Measurements from ENCODE around the gene FXN. TPM values are rescaled to one million over a fixed set of nuclear protein-coding genes. Genes with fewer than 3 reads are reported as not detected.

FXN gene
- total RNA-seq, 1 donor, result 2.2 TPM

GRCh38 chr9:69083321-69083720 is 47.8 kb downstream of the FXN start:
- no peak overlapping the region for H3K27ac ChIP-seq (ENCODE audit: low read depth, low read length)
- no peaks in the 10 kb centered on the region for H3K36me3 ChIP-seq (ENCODE audit: insufficient read depth, low read length)
- no peak overlapping the region for H3K4me2 ChIP-seq (ENCODE audit: insufficient read depth, low read length)
- DNase-seq (ENCODE audit: insufficient read length, low spot score, missing footprints), result no peak
- no peaks in the 10 kb centered on the region for H4K20me1 ChIP-seq (ENCODE audit: insufficient read depth, low read length)
- TF ChIP-seq CTCF (IDR thresholded peaks at IDR 0.05; ENCODE audit: extremely low read depth, low read depth, low read length), result no peak
- H3K9me3 ChIP-seq (ENCODE audit: low read depth, low read length), result no peaks in the 10 kb centered on the region
- H3K79me2 ChIP-seq (ENCODE audit: insufficient read depth, low read length), result no peaks in the 10 kb centered on the region
- H3K4me1 ChIP-seq (ENCODE audit: insufficient read depth, low read length), result peaks cover 9% of the 10 kb centered on the region
- H3K4me3 ChIP-seq (ENCODE audit: insufficient read depth, low read length), result no peak overlapping the region
- no peak overlapping the region for H2AFZ ChIP-seq (ENCODE audit: low read length)
- no peaks in the 10 kb centered on the region for H3K27me3 ChIP-seq (ENCODE audit: insufficient read depth, low read length)

DNA sequence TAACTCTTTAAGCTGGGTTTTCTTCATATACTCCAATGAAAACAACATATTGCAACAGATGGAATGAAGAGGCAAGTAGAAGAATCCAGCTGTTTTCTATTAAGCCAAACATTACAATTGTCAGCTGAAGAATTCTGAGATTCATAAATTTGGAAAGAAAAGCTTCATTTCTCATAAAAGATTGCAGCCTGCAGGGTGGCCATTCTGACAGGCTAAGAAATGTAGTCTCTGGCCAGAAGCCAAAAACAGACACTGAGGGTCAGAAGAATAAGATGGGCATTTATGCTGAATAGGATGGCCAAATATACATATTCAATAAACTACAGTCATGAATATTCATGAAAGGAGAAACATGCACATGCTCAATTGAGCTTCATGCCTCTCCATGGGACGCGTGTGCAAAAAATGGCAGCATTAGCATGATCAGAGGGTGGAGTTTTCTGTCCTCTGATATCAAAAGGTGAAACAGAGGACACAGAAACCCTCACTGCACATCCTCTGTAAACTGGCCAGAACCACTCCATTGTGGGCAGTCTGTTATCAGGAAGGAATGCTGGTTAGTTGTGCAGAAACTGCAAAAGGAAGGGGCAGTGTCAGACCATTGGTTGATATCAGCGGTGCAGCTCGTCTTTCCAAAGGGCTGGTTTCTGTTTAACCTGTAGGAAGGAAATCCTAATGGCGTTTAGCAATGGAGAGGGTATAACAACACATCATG is 50.2 kb downstream of the FXN start:
- no peaks in the 10 kb centered on the region for H4K20me1 ChIP-seq (ENCODE audit: insufficient read depth, low read length)
- H3K4me3 ChIP-seq (ENCODE audit: insufficient read depth, low read length), result no peak overlapping the region
- H3K27ac ChIP-seq (ENCODE audit: low read depth, low read length), result no peak overlapping the region
- H2AFZ ChIP-seq (ENCODE audit: low read length), result no peak overlapping the region
- no peaks in the 10 kb centered on the region for H3K36me3 ChIP-seq (ENCODE audit: insufficient read depth, low read length)
- no peak overlapping the region for H3K4me2 ChIP-seq (ENCODE audit: insufficient read depth, low read length)
- no peaks in the 10 kb centered on the region for H3K9me3 ChIP-seq (ENCODE audit: low read depth, low read length)
- H3K79me2 ChIP-seq (ENCODE audit: insufficient read depth, low read length), result no peaks in the 10 kb centered on the region
- H3K27me3 ChIP-seq (ENCODE audit: insufficient read depth, low read length), result no peaks in the 10 kb centered on the region
- DNase-seq (ENCODE audit: insufficient read length, low spot score, missing footprints), result no peak
- H3K4me1 ChIP-seq (ENCODE audit: insufficient read depth, low read length), result peaks cover 2% of the 10 kb centered on the region
- TF ChIP-seq CTCF (IDR thresholded peaks at IDR 0.05; ENCODE audit: extremely low read depth, low read depth, low read length), result no peak

GRCh38 chr9:69086312-69086711 is 50.8 kb downstream of the FXN start:
- DNase-seq (ENCODE audit: insufficient read length, low spot score, missing footprints), result no peak
- H3K4me2 ChIP-seq (ENCODE audit: insufficient read depth, low read length), result no peak overlapping the region
- no peak overlapping the region for H3K4me3 ChIP-seq (ENCODE audit: insufficient read depth, low read length)
- no peak overlapping the region for H3K27ac ChIP-seq (ENCODE audit: low read depth, low read length)
- H3K4me1 ChIP-seq (ENCODE audit: insufficient read depth, low read length), result peaks cover 2% of the 10 kb centered on the region
- H4K20me1 ChIP-seq (ENCODE audit: insufficient read depth, low read length), result no peaks in the 10 kb centered on the region
- H3K27me3 ChIP-seq (ENCODE audit: insufficient read depth, low read length), result no peaks in the 10 kb centered on the region
- H3K9me3 ChIP-seq (ENCODE audit: low read depth, low read length), result no peaks in the 10 kb centered on the region
- no peaks in the 10 kb centered on the region for H3K79me2 ChIP-seq (ENCODE audit: insufficient read depth, low read length)
- no peak overlapping the region for H2AFZ ChIP-seq (ENCODE audit: low read length)
- no peak for TF ChIP-seq CTCF (IDR thresholded peaks at IDR 0.05; ENCODE audit: extremely low read depth, low read depth, low read length)
- no peaks in the 10 kb centered on the region for H3K36me3 ChIP-seq (ENCODE audit: insufficient read depth, low read length)

DNA sequence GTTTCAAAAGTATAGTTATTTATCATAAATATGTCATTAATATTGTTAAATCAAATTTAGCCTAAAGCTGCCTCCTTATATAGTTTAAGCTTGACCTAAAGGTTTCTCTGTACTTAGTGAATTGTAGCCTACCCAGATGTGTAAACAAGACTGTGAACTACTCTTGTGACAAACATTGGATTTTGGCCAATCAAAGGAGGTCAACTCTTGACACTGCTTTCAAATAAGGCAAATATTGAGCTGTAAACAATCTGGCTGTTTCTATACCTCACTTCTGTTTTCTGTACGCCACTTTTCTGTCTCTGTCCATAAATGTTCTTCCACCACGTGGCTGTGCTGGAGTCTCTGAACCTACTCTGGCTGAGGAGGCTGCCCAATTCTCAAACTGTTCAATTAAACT is 51.2 kb downstream of the FXN start:
- Histone ChIP-seq H3K4me1 (ENCODE audit: insufficient read depth, low read length) (peaks cover 2% of the 10 kb centered on the region), H3K4me3 (ENCODE audit: insufficient read depth, low read length) (no peak overlapping the region), H3K4me2 (ENCODE audit: insufficient read depth, low read length) (no peak overlapping the region), H3K27me3 (ENCODE audit: insufficient read depth, low read length) (no peaks in the 10 kb centered on the region), H3K36me3 (ENCODE audit: insufficient read depth, low read length) (no peaks in the 10 kb centered on the region), H3K79me2 (ENCODE audit: insufficient read depth, low read length) (no peaks in the 10 kb centered on the region), H2AFZ (ENCODE audit: low read length) (no peak overlapping the region), H4K20me1 (ENCODE audit: insufficient read depth, low read length) (no peaks in the 10 kb centered on the region), H3K27ac (ENCODE audit: low read depth, low read length) (no peak overlapping the region), H3K9me3 (ENCODE audit: low read depth, low read length) (no peaks in the 10 kb centered on the region)
- DNase-seq (ENCODE audit: insufficient read length, low spot score, missing footprints), result no peak
- no peak for TF ChIP-seq CTCF (IDR thresholded peaks at IDR 0.05; ENCODE audit: extremely low read depth, low read depth, low read length)
